Coronary artery (tissue), 2 donors: ENCODE results near the gene CPNE9.
A peak's percentile ranks its signal among the peaks of the same experiment; 100 is the strongest.
"Not testable (repeated sequence)": the region's sequence is repeated elsewhere in the genome, so short reads cannot be mapped to it uniquely, and the experiment has no call there.

Source experiments
- DNase-seq: peaks from one replicate; pipeline ENCODE4 v3.0.0-alpha.2; 2017; ENCODE audit warnings: low spot score
- H3K27ac ChIP-seq, 2 donors: fragments of 200-600 bp; sonication (generic); one replicate each; pipeline ENCODE4 v1.5.1; 2016 to 2019
- H3K4me3 ChIP-seq: fragments of 200-600 bp; sonication (generic); 2 replicates; pipeline ENCODE4 v1.5.1; 2016; ENCODE audit warnings: mild to moderate bottlenecking, moderate library complexity
- CTCF ChIP-seq: fragments of 200-600 bp; sonication (generic); IDR thresholded peaks from one replicate; pipeline ENCODE4 v1.5.1; 2019; ENCODE audit warnings: antibody characterized with exemption

CPNE9 gene

DNA sequence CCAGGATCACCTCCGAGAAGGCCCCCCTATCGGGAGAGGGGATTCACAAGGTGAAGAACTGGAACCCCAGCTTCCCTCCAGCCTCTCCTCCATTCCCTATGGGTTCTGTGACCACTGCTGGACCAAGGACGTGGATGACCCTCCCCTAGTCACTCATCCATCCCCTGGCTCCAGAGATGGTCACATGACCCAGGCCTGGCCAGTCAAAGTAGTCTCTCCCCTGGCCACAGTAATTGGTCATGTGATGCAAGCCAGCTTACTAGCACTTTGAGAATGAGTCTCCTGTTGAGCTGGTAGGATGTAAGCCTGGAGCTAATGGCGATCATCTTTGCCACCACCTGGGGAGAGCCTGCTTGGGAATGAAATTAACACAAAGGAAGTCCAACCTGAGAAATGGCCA, 62.2 kb downstream of the CPNE9 start:
- DNase-seq, result no peak
- Histone ChIP-seq H3K27ac (peak overlapping the region in 1 of 2 donors; percentile 9), H3K4me3 (no peak overlapping the region)
- TF ChIP-seq CTCF, result no peak

- TF ChIP-seq CTCF, result no peak
- no peak overlapping the region for H3K4me3 ChIP-seq
- no peak for DNase-seq
- H3K27ac ChIP-seq, result peak overlapping the region in 1 of 2 donors; percentile 93
These were observed 63.8 kb downstream of the CPNE9 start for GRCh38 chr3:9767418-9767817.

DNA sequence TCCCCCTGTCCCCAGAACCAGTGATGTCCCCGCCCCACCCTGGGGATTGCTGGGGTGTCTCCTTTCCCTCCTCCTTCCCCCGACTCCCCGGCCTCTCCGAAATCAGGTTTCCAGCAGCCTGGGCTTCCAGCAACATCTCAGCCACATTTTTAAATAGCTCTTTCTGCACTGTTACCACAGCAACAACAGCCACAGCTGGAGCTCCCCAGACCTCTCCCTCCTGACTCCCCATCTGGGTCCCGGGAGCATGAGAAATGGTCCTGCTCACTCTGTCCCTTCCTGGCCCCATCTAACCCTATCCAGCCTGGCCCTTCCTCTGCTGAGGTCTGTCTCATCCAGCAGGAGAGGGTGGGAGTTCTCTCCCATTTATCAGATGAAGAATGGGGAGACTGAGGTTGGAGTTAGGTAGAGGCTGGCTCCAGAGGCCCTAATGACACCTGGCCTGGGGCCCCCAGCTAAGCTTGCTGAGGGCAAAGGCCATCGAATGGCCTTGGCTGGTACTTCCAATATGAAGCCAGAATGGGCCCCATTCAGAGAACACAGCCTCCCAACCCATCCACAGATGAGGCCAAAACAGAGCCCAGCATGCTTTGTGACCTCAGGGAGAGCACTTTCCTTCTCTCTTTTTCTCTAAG, 64.6 kb downstream of the CPNE9 start:
- Histone ChIP-seq H3K27ac (peak overlapping the region; percentile 92 to 93), H3K4me3 (peak overlapping the region; percentile 95)
- no peak for DNase-seq
- no peak for TF ChIP-seq CTCF

GRCh38 chr3:9769012-9769411, 65.4 kb downstream of the CPNE9 start:
- no peak for DNase-seq
- peak overlapping the region; percentile 92 to 93 for H3K27ac ChIP-seq
- H3K4me3 ChIP-seq, result peak overlapping the region; percentile 95
- no peak for TF ChIP-seq CTCF

DNA sequence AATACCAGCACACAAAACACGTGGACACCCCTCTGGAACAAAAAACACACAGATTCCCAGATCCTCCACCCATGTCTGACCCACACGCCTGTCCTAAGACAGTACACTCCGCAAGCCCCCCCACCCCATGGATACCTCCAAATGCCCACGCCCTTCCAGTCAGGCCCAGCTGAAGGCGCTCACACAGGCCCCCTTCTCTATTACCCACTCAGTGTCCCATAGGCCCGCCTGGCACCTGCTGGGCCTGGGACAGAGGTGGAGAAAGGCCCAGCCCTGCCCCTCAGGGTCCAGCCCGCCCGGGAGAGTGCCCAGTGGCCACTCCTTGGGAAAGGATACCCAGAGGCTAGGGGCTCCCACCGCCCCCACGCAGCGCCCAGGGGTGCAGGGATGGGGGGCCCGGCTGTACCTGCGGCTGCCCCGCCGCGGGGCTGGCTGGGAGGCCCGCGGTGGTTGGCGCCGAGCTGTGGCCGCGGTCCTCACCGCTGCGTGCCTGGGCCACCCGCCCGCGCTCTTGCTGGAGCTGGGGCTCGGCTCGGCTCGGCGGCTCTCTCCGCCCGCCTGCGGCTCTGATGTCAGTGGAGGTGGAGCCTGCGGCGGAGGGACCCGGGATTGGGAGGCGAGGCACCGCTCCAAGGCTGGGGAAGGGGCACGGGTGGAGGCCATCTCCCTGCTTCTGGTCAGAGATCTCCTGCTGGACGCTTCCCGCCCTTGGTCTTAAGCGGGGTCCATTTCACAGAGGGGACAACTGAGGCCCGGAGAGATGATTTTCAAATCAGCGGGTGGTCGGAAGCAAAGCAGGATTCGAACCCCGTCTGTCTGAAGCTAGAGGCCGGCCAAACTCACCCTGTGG, 66.0 kb downstream of the CPNE9 start, which contains the start of gene CAMK1:
Gene CAMK1 (minus strand): TSS at position 522 of the 850 bp plus-strand sequence. CDS start 2,198 bp downstream, outside the sequence.
- peak within 1 kb of the TSS; percentile 92 to 93 for H3K27ac ChIP-seq
- peak within 1 kb of the TSS; percentile 95 for H3K4me3 ChIP-seq
- DNase-seq, result peak; percentile 90
- no peak for TF ChIP-seq CTCF

DNA sequence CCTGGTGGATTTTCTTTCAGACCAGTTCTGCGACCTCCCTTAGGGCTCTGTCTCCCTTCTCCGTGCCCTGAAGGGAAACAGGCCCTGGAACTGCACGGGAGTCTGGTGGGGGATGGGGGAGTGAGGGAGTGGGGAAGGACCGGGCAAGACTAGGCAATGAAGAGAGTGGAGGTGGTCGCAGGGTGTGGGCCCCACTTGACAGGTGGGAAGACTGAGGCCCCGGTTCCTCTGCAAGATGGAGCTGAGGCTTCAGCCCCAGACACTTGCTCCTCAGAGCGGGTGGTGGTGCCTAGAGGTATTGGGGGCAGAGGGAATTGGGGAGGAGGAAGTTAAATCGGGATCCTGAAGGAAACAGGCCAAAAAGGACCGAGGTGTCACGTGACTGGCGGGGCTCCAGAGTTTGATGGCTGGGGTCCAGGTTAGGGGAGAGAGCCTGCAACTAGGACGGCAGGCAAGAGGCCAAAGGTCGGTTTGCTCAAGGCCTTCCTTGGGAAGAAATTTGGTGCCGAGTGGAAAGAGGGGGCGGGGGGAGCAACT, 66.7 kb downstream of the CPNE9 start:
- Histone ChIP-seq H3K4me3 (peak overlapping the region; percentile 95), H3K27ac (peak overlapping the region; percentile 92 to 93)
- no peak for TF ChIP-seq CTCF
- peak; percentile 92 for DNase-seq

GRCh38 chr3:9771007-9771406, 67.4 kb downstream of the CPNE9 start:
- H3K4me3 ChIP-seq, DNase-seq: not testable (repeated sequence)
- peak overlapping the region in 1 of 2 donors; percentile 21 for H3K27ac ChIP-seq
